ENCODE measurements around the gene MYT1. TPM values are rescaled to one million over a fixed set of nuclear protein-coding genes. Genes with fewer than 3 reads are reported as not detected.
A peak's percentile ranks its signal among the peaks of the same experiment; 100 is the strongest.

The MYT1 gene
- total RNA-seq, 1 donor from 2014 or later = not detected

DNA sequence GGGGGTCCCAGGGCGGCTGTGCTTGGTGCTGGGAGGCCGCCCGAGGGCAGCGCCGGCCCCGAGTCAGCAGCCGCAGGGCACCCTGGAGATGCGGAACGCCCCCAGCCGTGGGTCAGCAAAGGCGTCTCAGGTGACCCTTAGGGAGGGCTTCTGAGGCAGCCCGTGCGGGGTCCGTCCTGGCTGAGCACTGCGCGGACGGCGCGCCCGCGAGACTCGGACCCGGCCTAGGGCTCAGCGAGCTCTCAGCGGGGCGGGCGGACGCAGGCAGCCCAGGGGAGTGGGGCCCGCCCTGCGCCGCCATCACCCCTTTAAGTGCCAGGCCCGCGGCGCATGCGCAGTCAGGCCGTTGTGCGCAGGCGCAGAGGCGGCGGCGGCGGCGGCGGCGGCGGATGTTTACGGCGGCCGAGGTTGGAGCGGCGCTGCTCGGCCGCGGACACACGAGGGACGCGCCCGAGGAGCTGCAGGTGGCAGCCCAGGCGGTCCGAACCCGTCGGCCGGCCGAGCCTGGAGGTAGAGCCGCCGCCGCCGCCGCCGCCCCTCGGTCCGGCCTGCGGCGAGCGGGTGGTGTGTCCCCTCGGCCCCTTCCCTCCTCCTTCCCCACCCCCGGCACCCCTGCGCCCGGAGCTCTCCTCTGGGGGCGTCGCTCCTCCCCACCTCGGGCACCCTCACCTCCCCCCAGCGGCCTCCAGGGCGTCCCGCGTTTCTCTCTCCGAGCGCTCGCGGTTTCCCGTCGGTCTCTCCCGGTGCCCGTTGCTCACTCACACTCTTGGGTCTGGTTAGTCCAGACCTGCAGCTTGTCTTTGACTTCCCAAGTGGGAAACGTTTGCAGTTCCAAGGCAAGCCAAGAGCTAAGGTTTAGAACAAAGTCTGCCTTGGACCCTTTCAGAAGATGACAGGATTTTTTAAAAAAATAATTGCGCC, 91.4 kb downstream of the MYT1 start, which contains the start of gene PCMTD2:
TSS of gene PCMTD2 (plus strand) at position 388 of the 921 bp plus-strand sequence. CDS start 4,218 bp downstream, outside the sequence.
- Histone ChIP-seq H3K27me3 (ENCODE audit: control insufficient read depth, insufficient read depth, low read length) (no peaks in the 10 kb centered on the region), H3K4me3 (ENCODE audit: low read depth, low read length) (peak within 1 kb of the TSS; percentile 74), H3K36me3 (ENCODE audit: control insufficient read depth, insufficient read depth, low read length) (no peaks in the 10 kb centered on the region)
- no peak for FAIRE-seq
- TF ChIP-seq, protein P1, sequence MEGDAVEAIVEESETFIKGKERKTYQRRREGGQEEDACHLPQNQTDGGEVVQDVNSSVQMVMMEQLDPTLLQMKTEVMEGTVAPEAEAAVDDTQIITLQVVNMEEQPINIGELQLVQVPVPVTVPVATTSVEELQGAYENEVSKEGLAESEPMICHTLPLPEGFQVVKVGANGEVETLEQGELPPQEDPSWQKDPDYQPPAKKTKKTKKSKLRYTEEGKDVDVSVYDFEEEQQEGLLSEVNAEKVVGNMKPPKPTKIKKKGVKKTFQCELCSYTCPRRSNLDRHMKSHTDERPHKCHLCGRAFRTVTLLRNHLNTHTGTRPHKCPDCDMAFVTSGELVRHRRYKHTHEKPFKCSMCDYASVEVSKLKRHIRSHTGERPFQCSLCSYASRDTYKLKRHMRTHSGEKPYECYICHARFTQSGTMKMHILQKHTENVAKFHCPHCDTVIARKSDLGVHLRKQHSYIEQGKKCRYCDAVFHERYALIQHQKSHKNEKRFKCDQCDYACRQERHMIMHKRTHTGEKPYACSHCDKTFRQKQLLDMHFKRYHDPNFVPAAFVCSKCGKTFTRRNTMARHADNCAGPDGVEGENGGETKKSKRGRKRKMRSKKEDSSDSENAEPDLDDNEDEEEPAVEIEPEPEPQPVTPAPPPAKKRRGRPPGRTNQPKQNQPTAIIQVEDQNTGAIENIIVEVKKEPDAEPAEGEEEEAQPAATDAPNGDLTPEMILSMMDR (IDR thresholded peaks at IDR 0.05; ENCODE audit: insufficient read depth, low read length, severe bottlenecking) = peak; percentile 7
- peak; percentile 31 for DNase-seq (ENCODE audit: low read depth)

DNA sequence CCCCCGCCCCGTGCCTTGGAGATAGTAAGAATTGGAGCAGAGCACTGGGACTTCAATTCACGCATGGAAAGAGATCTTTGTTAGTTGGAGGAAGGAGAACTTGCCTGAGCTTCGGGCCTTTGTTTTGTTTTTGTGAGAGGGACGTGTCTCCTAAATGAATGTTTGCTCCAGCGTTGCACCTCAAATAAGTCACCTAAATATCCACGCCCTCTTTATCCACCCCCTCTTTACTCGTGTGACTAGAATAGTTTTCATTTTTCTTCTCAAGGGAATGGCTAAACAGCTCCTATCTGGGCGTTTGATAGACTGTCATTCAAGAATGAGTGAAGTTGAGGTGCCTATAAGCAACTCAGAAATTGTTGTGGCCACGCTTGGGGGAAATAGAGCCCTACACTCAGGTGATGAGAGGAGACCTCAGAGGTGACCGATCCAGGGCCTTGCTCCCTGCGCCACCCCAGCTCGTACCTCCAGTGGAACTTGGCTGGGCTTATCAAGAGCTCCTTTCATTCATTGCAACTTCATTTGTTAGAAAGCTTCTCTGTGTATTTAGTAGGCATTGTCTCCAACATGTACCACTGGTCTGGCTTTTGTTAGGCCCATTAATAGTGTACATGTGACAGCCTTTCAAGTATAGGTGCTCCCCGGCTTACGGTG, 92.2 kb downstream of the MYT1 start:
- no peaks in the 10 kb centered on the region for H3K36me3 ChIP-seq (ENCODE audit: control insufficient read depth, insufficient read depth, low read length)
- peak overlapping the region; percentile 74 for H3K4me3 ChIP-seq (ENCODE audit: low read depth, low read length)
- FAIRE-seq (no peak), DNase-seq (ENCODE audit: low read depth) (peak; percentile 19)
- no peaks in the 10 kb centered on the region for H3K27me3 ChIP-seq (ENCODE audit: control insufficient read depth, insufficient read depth, low read length)
- TF ChIP-seq, protein P1 (IDR thresholded peaks at IDR 0.05; ENCODE audit: insufficient read depth, low read length, severe bottlenecking) = no peak

DNA sequence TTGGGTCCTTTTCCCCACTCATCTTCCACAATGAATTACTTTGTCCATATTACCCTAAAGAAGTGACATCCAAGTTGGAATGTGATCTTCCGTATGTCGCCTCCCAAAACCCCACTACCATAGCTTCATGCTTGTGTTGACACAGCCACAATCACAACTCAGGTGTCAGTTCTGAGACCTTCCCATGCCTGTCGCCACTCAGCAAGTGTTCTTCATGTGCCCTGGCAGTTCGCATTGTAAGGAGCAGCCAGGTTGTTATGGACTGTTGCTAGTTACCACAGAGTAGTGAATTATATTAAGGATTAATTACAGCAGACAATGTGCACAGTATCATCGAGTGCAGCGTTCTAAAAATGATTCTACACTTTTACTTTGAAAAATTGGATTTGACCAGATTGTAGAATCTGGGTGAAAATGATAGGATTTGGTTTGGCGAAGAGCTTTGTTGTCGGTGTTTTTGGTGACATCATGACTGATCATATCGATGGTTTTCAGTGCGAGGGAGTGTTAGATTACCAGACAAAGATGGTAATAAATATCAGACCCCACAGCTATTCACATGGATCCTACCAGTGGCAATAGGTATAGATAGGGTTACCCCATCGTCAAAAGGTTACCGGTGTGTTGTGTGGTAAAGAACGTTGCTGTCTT, 93.0 kb downstream of the MYT1 start:
- Histone ChIP-seq H3K27me3 (ENCODE audit: control insufficient read depth, insufficient read depth, low read length) (no peaks in the 10 kb centered on the region), H3K4me3 (ENCODE audit: low read depth, low read length) (no peak overlapping the region), H3K36me3 (ENCODE audit: control insufficient read depth, insufficient read depth, low read length) (no peaks in the 10 kb centered on the region)
- DNase-seq (ENCODE audit: low read depth) (no peak), FAIRE-seq (no peak)
- TF ChIP-seq, protein P1 (IDR thresholded peaks at IDR 0.05; ENCODE audit: insufficient read depth, low read length, severe bottlenecking) = no peak

DNA sequence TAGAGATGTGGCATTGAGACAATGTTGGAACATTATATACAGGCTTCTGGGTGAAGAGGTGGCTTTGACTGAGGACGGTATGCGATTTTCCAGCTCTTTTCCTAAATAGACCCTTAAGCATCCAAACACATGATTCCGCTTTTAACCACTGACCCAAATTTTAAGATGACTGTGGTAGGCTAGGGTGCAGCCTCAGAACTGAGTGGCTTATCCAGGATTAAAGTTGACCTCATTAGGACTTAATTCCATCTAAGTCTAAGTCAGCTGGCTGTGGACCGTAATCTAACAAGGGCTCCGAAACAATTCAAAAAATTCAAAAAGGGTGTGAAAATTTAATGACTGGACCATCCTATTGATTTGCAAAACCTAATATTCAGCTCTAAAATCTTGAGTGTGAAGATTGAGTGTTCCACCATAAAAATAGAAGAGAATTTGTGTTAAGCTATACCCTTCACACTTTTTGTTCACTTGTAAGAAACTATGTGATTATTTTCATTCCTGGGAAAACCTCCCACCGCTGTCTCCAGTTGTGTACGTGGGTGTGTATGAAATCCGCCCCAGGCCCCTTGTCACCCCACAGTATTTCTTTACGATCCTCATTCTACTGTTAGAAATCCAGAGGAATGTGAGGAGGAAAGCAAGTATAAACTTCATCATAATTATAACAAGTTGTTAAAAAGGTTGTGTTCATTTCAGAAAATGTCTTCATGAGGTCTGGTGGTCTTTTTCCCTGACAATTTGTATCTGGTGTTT, 94.0 kb downstream of the MYT1 start:
- FAIRE-seq (no peak), DNase-seq (ENCODE audit: low read depth) (no peak)
- Histone ChIP-seq H3K36me3 (ENCODE audit: control insufficient read depth, insufficient read depth, low read length) (no peaks in the 10 kb centered on the region), H3K27me3 (ENCODE audit: control insufficient read depth, insufficient read depth, low read length) (no peaks in the 10 kb centered on the region), H3K4me3 (ENCODE audit: low read depth, low read length) (no peak overlapping the region)
- TF ChIP-seq, protein P1 (IDR thresholded peaks at IDR 0.05; ENCODE audit: insufficient read depth, low read length, severe bottlenecking) = no peak

DNA sequence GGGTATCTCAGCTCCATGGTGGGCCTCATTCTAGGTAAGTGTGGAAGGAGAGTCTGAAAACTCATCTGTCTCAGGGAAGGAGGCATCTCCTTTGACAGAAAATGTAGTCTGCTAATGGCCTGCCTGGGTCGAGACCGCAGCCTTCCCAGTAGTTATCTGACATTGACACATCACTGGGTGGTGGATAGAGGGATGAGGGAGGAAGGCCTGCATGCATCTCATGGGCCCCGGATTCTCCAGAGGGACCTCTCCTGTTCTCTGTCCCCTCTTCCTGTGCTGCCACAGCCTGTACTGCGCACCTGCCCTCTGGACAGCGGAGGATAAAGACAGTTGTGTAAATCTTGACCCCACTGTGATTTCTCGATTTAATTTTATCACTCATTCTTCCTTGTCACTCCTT, 96.0 kb downstream of the MYT1 start:
- FAIRE-seq = no peak
- DNase-seq (ENCODE audit: low read depth) = no peak

More for the DNA sequence above, 96.0 kb downstream of the MYT1 start:
- H3K27me3 ChIP-seq (ENCODE audit: control insufficient read depth, insufficient read depth, low read length) = no peaks in the 10 kb centered on the region
- no peak overlapping the region for H3K4me3 ChIP-seq (ENCODE audit: low read depth, low read length)
- H3K36me3 ChIP-seq (ENCODE audit: control insufficient read depth, insufficient read depth, low read length) = no peaks in the 10 kb centered on the region
- TF ChIP-seq, protein P1 (IDR thresholded peaks at IDR 0.05; ENCODE audit: insufficient read depth, low read length, severe bottlenecking) = no peak
